ENCODE data around the gene NOXA1.
"Not testable (repeated sequence)": the region's sequence is repeated elsewhere in the genome, so short reads cannot be mapped to it uniquely, and the experiment has no call there.

Gene NOXA1

DNA sequence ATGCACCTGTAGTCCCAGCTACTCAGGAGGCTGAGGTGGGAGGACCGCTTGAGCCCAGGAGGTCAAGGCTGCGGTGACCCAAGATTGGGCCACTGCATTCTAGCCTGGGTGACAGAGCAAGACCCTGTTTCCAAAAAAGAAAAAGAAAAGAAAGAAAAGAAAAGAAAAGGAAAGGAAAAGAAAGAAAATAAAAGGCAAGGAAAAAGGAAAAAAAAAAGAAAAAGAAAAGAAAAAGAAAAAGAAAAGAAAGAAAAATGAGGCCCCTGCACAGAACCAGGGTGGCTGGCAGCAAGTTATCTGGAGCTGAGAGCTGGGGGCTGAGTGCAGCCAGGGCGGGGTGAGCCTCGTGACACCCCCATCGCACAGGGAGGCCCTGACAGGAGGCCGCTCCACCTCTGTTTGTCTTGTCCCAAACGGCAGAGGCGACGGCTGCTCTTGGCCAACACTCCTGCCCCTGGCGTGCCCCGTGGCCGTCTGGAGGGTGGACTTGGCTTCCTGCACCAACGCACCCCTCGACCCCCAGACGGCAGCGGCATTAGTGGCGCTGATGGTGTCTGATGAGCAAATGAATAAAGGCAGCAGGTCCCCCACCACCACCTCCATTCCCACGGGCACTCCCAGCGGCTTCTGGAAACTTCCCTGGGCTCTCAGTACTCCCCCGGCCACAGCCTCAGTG, 17.0 kb upstream of the NOXA1 start:
- DNase-seq: no peak

DNA sequence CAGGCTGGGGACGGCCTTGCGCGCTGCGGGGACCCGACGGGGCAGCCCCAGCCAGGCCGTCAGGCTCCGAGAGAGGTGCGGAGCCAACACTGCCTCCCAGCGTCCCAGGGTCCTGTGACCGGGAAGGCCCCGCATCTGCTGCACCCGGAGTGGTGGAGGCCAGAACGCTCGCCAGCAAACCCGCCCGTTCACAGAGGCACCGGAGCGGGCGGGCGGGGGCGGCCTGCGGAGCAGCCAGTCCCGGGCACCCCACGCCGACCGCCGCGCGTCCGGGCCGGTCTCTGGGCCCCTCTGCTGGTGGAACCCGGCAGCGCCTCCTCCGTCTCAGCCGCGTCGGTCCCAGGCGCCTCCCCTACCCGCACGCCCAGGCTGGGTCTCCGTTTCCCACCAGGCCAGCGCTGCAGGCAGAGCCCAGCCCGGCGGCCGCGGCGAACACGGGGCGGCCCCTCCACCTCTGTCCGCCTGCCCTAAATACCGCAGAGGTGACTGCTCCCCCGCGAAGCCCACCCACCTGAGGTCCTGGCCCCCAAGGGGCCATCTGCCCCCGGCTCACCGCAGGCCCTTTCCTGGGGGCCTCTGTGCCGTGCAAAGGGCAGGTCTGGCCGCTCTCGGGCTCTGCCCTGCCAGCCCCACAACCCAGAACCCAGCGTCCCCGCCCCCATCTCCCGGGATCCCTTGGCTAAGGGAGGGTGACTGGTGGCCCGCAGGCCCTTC, 16.2 kb upstream of the NOXA1 start:
- DNase-seq: peak; percentile 52 to 74

DNA sequence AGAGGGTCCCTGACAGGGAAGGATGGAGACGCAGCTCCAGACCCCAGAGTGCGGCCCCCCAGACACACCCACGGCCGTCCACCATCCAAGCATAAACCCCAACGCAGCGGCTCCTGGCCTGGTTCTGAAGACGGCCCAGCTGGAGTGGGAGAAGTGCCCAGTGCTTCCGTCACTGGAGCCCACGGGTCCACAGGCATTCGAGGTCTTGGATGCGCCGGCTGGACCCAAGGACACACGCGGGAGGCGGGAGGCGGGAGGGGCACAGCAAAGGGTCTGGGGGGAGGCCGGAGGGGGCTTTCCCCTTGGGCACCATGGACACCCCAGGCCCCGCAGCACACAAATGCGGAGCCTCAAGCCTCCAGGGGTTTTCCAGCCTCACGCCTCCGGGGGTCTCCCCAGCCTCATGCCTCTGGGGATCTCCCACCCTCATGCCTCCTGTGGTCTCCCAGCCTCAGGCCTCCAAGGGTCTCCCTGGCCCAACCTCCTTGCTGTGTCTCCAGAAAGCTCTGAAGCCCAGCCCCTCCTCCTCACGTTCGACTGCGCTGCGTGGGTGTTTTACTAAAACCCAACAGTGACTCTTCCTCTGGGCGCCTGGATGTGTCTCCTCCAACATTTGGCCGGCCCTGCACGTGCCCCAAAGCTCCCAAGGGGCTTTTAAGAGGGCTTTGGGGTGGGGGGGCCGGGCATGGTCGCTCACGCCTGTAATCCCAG, 15.4 kb upstream of the NOXA1 start:
- DNase-seq: no peak

DNA sequence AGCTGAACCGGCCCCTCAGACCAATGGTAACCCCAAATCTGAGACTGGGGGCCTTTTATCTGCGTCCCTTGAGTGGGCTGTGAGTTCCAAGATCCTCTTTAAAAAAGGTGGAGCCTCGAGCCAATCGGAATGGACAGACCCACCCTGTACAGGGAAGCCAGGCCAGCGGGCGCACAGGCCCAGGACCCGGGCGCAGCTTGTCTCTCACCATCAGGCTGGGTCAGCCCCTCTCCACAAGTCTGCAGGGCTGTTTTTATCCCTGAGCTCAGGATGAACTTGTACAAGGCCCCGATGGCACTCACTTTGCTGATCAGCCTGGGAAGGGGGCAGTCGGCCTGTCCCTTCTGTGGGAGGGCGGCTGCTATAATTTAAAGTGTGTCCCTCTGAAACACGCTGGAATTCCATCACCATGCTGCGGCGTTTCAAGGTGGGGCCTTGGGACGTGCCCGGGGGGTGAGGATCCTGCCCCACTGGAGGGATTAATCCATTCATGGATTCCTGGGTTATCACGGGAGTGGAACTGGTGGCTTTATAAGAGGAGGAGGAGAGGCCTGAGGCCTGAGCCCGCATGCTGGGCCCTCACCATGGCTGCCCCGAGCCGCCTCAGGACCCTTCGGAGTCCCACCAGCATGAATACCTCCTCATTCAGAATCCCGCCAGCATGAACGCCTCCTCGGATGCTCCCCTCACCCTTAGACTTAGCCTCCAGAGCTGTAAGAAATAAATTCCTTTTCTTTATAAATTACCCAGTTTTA, 14.4 kb upstream of the NOXA1 start:
- no peak for DNase-seq

DNA sequence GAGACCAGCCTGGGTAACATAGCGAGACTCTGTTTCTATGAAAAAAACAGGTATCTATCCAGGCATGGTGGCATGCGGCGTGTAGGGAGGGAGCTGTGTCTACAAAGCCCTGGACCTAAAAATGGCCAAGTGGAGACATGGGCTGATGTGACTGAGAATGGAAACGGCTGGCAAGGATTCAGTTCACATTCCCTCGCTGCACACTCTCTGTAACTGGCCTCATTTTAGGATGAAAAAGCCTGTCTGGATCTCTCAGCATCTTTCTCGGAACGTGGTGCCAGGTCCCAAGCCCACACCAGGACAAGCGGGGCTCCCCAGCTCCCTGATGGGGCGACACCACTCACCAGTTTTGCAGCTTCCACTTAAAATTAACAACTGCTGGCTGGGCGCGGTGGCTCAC, 13.7 kb upstream of the NOXA1 start:
- DNase-seq: no peak

DNA sequence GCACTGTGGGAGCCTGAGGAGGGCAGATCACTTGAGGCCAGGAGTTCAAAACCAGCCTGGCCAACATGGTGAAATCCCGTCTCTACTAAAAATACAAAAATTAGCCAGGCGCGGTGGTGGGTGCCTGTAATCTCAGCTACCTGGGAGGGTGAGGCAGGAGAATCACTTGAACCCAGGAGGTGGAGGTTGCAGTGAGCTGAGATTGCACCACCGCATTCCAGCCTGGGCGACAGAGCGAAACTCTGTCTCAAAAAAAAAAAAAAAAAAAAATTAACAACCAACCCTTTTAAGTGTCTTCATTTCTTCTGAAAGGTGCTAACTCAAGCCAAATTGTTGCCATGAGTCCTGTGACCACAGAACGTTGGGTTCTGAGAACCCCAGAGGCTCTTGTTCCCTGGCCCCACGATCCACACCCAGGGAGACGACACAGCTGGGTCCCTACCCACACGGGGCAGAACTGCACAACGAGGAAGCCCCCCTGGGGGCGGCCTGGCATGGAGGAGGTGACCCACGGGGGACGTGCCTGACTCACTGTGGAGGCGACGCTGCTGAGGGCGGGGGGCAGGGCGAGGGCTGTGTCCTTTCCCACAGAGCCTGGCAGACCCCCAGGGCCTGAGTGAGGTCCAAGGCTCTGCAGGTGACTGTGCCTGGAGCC, 12.8 kb upstream of the NOXA1 start:
- not testable (repeated sequence) for DNase-seq

DNA sequence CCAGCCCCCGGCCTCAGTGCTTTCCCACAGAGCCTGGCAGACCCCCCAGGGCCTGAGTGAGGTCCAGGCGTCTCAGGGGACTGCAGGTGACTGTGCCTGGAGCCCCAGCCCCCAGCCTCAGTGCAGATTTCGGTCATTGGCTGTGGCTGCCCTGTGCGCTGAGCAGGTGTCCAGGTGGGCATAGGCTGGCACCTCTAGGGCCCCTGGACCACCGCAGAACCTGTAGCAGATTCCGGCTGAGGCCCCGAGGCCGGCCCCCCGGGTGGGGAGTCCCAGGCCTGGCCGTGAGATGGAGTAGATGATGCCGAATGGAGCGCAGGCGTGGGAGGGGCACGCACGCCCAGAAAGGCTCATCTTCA, 12.3 kb upstream of the NOXA1 start:
- DNase-seq: no peak

DNA sequence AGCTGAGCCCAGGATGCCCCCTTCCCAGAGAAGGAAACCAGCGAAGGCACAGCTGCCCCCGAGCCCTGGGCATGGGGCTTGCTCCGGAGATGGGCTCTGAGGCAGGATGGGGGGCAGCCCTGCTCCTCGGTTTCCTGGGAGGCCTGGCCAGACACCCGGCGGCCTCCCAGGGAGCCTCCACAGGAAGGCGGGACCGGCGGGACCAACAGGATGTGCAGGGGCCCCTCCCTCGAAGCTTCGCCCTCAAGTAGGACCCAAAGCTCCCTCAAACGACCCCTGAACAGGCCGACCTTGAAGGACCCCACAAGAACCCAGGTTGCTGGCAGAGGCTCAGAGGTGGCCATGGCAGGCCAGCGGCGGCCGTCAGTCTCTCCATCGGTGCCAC, 11.9 kb upstream of the NOXA1 start:
- DNase-seq: no peak

DNA sequence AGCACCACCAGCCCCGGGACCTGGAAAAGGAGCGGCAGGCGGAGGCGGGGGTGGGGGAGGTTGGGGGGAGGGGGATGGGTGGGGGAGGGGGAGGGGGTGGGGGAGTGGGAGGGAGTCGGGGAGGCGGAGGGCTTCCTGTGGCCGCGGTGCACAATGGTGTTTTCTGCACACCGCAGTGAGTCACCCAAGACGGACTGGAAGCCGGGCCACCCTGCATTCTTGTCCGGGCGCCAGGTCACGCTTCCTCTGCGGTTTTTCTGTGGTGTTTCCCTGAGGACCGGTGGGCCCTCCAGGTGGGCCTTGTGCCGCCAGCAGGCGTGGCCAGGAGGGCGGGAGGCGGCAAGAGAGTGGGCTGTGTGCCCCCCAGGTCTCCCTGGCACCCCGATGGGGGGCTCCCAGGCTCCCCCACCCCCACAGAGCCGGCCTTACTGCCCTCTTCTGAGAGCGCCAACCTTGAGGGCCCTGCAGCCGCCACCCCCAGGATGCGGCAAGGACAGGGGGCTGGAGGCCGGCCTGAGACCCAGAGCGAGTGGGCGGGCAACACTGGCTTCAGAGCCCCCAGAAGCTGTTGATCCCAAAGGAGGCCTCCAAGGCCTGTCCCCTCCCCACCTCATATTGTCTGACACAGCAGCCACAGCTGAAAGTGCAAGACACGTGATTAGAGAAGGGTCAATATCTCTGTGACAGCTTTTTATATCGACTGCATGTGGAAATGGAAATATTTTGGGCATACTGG, 11.4 kb upstream of the NOXA1 start:
- DNase-seq: peak; percentile 38 to 46

DNA sequence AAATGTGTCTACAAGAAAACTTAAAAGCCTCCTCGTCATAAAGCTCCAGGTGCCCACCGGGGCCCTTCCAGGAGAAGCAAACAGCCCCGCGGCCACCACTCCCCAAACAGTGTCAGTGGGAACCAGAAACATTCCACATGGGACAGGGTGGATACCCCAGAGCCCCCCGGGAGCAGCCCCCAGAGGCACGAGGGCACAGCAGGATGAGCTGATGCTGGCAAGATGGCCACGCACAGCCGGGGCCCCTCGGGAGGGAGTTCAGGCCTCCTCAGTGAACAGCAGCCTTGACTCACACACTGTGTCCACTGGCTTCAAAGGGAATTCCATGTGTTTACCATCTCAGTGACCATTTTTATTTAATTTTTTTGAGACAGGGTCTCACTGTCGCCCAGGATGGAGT, 10.8 kb upstream of the NOXA1 start:
- DNase-seq: no peak

DNA sequence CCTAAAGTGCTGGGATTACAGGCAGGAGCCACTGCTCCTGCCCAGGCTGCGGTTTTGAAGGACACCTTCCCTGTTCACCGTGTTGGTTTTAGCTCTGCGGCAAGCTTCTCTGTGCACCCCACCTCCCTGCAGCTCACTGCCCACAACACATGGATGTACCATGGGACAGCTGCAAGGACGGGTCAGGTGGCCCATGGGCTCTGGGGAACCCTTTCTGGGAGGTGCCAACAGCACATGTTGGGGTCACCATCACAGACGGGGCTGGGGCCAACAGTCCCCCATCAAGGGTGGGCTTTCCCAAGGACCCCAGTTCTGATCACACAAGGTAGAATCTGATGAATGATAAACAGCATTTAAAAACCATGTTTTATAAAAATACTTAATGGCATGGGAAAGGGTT, 7.7 kb upstream of the NOXA1 start:
- no peak for DNase-seq

DNA sequence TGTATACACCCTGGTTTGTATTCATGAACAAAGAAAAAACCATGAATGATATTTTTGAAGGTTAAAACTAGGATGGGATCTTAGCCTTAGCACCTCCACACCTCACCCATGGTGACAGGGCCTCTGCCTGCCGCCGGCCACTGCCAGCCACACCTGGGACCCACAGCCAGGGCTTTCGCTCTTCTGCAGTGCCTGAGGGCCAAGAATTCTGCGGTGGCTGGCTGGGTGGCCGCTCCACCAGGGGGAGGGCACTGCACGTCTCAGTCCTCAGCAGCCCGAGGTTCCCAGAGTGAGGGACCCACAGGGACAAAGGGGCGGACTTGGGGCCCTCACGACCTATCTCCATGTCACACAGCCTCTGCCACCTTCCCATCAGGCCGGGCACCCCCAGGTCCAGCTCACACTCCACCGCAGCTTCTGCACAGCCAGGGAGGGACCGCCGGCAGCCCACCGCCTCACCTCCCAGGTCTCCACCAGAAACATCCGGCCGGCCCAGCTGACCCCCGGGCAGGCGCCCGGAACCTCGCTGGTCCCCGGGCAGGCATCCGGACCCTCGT, 7.1 kb upstream of the NOXA1 start:
- no peak for DNase-seq

DNA sequence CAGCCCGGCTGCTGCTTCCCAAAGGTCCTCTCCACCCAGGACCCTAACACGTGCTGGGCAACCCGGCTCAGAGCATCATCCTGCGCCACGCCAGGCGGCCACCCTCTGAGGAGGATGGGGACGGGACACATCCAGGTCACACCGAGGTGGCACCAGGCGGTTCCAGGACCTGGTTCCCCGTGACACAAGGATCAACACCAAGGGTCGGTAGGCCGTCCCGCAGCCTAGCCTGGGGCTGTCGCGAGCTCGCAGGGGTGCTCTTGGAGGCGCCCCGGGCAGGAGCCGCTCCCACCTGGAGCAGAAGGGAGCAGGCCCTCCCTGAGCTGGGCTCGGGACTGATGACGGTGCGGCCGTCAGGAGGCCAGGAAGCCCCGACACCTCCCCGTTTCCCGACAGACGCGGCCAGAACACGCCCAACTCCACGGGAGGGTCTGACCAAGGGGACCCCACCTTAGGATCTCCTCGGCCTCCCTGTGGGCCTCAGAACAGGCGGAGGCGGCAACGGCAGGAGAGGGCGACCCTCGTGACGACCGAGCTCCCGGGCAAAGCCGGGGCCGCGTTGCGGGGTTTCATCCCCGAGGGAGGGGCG, 6.5 kb upstream of the NOXA1 start:
- DNase-seq: no peak

DNA sequence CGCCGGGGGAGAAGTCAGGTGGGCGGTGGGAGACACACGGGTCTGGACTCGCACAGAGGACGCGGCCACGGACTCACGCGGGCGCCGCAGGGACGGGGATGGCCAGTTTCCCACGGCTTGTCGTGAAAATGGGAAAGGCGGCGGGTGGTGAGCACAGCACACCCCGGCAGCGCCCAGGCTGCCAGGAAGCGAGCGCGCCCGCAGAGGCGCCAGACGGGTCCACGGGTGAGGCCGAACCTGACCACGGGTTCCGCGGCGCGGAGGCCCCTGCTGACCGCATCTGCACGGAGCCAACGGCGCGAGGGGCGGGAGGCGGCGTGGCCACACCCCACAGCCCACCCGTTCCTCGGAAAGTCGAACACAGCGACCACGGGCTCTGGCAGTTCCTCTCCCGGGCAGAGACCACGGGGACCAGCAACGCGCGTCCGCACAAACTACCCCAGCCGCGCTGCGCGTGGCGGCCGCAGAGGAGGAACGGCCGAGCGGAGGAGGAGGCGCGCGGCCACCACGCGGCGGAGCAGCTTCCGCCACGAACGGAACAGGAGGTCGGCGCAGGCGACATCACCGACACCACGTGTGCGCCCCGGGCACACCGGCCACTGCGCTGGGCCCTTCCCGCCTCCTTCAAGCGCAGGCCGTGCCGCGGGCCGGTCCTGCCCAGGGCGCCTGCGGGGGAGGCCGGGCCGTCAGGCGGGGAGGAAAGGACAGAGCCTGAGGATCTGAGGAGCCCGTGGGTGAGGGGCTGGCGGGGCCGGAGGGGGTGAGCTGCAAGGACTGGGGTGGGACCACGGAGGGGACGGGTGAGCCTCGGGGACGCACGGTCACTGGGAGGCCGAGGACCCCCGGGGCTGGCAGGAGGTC, 5.8 kb upstream of the NOXA1 start:
- peak in 1 of 2 donors; percentile 7 for DNase-seq

DNA sequence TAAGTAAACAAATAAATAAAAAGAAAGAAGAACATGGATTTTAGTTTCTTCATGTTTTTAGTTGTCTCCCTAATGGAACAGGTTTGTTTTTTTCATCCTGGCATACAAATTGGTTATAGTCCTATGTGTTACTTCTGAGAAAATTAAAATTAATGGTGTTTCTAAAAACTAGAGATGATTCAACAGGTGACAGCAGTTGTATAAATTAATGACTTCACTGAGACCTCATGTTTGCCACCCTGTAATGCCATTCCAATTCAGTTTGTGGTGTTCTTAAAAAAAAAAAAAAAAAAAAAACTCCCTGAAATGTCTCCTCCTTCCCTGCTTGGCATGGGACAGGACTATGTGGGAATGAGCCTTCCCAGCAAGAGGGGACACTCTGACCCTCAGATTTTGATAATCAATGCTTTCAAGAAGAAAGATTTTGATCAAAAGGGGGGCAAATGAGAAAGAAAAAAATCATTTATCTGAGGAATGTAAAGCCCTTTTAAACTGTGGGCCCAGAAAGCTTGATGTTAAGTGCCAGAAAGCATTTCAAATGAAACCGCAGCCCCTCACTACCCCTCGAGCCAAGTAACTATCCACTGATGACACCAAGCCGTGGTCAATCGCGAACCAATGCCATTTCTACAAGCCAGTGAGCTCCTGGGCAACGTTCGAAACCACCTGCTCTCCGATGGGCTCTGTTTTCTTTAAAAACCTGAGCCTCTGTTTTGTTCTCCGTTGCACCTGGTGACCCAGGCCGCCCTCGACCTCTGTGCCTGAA, 1.2 kb upstream of the NOXA1 start:
- no peak for DNase-seq

DNA sequence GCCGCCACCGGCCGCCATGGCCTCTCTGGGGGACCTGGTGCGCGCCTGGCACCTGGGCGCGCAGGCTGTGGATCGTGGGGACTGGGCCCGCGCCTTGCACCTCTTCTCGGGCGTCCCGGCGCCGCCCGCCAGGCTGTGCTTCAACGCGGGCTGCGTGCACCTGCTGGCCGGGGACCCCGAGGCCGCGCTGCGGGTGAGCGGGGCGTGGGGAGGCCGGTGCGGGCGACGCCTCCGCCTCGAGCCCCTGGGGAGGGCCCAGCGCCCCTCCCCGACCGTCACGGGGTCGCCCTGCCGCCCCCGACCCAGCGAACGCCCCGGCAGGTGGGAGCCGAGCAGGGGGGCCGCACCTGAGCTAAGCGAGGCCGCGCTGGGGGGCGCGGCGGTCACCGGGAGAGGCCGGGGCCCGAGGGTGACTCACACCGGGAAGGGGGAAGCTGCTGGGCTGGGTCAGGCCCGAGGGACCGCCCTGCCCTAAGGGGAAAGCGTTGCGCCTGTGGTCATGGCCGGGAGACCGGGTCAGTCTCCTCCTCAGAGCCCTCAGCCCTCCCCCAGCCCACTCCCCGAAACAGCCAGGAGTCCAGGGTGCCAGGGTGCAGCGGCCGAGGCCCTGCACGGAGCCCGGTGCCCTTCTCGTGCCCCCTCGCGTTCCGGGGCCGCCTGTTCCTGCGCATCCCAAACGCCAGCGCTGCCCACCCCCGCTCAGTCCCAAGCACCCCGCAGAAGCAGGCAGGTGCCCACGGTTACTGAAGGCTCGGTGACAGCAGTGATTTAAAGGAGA, 510 bp downstream of the NOXA1 start:
- peak in 1 of 2 donors; percentile 29 for DNase-seq

DNA sequence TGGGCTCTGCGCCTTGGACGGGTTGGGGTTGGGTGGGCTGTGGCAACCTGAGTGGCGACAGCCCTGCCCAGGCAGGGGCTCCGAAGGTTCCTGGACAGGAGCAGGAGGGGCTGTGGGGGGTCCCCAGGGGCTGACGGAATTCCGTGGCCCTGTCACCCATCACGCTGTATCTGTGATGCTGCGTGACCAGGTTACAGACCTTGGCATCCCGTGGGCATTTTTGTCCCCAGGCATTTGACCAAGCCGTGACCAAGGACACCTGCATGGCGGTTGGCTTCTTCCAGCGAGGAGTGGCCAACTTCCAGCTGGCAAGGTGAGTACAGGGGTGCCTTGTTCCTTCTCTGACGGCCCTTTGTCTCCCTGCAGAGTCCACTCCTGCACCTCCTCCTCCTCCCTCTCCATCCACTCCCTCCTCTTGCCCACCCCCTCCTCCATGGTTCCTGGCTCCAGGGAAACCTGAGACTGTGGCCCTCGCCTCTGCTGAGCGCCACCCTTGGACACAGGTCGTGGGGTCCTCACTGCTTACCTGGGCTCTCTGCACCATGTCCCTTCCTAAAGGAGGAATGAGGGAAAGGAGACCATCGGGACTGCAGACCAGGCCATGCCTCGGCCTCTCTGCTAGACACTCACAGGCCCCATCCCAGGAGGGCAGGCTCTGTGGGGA, 3.0 kb downstream of the NOXA1 start:
- DNase-seq: no peak

Measured in CD4-positive, alpha-beta T cell treated with Interferon alpha-2 for 1 hour (primary cell).